Upper lobe of right lung (tissue), 1 donor: ENCODE measurements around the gene SIGLEC11. TPM values are rescaled to one million over a fixed set of nuclear protein-coding genes. Genes with fewer than 3 reads are reported as not detected.

Source experiments
- ATAC-seq: fragments of 200-7000 bp; cut with Tn5 transposase; one replicate; pipeline ENCODE4 v1.9.1; 2020; ENCODE audit warnings: mild to moderate bottlenecking, moderate library complexity
- DNase-seq: peaks from one replicate; pipeline ENCODE4 v3.0.0-alpha.2; 2020
- H3K27ac ChIP-seq: fragments of 200-600 bp; one replicate; pipeline ENCODE4 v1.8.0; 2022
- H3K27me3 ChIP-seq: fragments of 200-600 bp; one replicate; pipeline ENCODE4 v1.8.0; 2022; ENCODE audit warnings: mild to moderate bottlenecking
- H3K36me3 ChIP-seq: fragments of 200-600 bp; one replicate; pipeline ENCODE4 v1.8.0; 2022
- H3K4me1 ChIP-seq: fragments of 200-600 bp; one replicate; pipeline ENCODE4 v1.8.0; 2022
- H3K4me3 ChIP-seq: fragments of 200-600 bp; one replicate; pipeline ENCODE4 v1.8.0; 2022; ENCODE audit warnings: mild to moderate bottlenecking
- H3K9me3 ChIP-seq: fragments of 200-600 bp; one replicate; pipeline ENCODE4 v1.8.0; 2022
- intact Hi-C: fragments of 100-400 bp; cut with DNase I; formaldehyde crosslinking; loops from one replicate; pipeline ENCODE4 v1.11.0; 2022
- total RNA-seq: library from RNA; stranded (reverse); fragmentation: NEBNext Ultra II Directional; extraction: Animal tissue kit (Norgen Biotek cat#: 25700); gene quantifications from one replicate; pipeline ENCODE4 v1.2.1, GENCODE V29; 2021
- TF ChIP-seq, protein P1 (sequence below): fragments of 200-600 bp; IDR thresholded peaks from one replicate; pipeline ENCODE4 v1.8.0; 2022; ENCODE audit warnings: antibody characterized with exemption
- donor health status: DM: no; HTN: yes; CAD: no; lungs with severe emphysema.

Gene SIGLEC11
- total RNA-seq, 1 donor from 2014 or later, result 2.5 TPM

DNA sequence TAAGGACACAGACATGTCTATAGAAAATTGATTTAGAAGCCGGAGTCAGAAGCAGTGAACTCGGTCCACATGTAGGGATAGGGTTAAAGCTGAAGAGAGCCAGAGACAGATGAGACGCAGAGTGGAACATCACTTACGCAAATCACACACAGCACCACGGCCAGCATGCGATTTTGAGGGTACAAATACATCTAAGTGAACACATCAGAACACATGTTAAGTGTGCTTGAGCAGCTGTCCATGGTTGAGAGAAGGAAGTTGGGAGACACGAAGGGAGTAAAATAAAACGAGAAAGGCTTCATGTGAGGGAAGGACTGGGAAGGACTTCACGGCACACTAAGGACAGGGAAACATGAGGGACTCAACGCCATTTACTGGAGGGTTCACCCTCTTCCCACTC, 25.4 kb upstream of the SIGLEC11 start:
- H3K4me1 ChIP-seq, result no peaks in the 10 kb centered on the region
- no peak overlapping the region for H3K4me3 ChIP-seq
- H3K27ac ChIP-seq, result no peak overlapping the region
- intact Hi-C loops, result no loop called here
- peaks cover 68% of the 10 kb centered on the region for H3K36me3 ChIP-seq
- DNase-seq (no peak), ATAC-seq (no peak)
- no peaks in the 10 kb centered on the region for H3K27me3 ChIP-seq
- H3K9me3 ChIP-seq, result no peaks in the 10 kb centered on the region
- TF ChIP-seq, protein P1, sequence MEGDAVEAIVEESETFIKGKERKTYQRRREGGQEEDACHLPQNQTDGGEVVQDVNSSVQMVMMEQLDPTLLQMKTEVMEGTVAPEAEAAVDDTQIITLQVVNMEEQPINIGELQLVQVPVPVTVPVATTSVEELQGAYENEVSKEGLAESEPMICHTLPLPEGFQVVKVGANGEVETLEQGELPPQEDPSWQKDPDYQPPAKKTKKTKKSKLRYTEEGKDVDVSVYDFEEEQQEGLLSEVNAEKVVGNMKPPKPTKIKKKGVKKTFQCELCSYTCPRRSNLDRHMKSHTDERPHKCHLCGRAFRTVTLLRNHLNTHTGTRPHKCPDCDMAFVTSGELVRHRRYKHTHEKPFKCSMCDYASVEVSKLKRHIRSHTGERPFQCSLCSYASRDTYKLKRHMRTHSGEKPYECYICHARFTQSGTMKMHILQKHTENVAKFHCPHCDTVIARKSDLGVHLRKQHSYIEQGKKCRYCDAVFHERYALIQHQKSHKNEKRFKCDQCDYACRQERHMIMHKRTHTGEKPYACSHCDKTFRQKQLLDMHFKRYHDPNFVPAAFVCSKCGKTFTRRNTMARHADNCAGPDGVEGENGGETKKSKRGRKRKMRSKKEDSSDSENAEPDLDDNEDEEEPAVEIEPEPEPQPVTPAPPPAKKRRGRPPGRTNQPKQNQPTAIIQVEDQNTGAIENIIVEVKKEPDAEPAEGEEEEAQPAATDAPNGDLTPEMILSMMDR, result no peak

- Histone ChIP-seq H3K9me3 (no peaks in the 10 kb centered on the region), H3K4me3 (no peak overlapping the region), H3K36me3 (peaks cover 68% of the 10 kb centered on the region), H3K27ac (no peak overlapping the region), H3K4me1 (no peaks in the 10 kb centered on the region), H3K27me3 (no peaks in the 10 kb centered on the region)
- intact Hi-C loops, result no loop called here
- TF ChIP-seq, protein P1, result no peak
- ATAC-seq (no peak), DNase-seq (no peak)
Measured at GRCh38 chr19:49985871-49986270, 24.9 kb upstream of the SIGLEC11 start.

DNA sequence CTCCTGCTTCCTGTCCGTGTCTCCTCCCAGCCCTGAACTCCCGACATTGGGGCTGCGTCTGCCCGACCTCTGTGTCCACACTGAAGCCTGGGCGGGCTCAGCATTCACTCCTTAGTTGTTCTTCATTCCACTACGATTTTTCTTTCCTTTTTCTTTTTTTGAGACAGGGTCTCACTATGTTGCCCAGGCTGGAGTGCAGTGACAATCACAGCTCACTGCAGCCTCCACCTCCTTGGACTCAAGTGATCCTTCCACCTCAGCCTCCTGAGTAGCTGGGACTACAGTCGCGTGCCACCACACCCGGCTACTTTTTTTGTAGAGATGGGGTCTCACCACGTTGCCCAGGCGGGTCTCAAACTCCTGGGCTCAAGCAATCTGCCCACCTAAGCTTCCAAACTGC, 23.5 kb upstream of the SIGLEC11 start:
- DNase-seq, result no peak
- Histone ChIP-seq H3K27ac (no peak overlapping the region), H3K4me1 (no peaks in the 10 kb centered on the region), H3K9me3 (no peaks in the 10 kb centered on the region), H3K4me3 (no peak overlapping the region), H3K27me3 (no peaks in the 10 kb centered on the region), H3K36me3 (peaks cover 64% of the 10 kb centered on the region)
- TF ChIP-seq, protein P1, result no peak
- no peak for ATAC-seq
- intact Hi-C loops, result loop anchor here (5.0 kb wide), 1 partner anchor 47 kb away; no protein-coding TSS in a partner anchor

DNA sequence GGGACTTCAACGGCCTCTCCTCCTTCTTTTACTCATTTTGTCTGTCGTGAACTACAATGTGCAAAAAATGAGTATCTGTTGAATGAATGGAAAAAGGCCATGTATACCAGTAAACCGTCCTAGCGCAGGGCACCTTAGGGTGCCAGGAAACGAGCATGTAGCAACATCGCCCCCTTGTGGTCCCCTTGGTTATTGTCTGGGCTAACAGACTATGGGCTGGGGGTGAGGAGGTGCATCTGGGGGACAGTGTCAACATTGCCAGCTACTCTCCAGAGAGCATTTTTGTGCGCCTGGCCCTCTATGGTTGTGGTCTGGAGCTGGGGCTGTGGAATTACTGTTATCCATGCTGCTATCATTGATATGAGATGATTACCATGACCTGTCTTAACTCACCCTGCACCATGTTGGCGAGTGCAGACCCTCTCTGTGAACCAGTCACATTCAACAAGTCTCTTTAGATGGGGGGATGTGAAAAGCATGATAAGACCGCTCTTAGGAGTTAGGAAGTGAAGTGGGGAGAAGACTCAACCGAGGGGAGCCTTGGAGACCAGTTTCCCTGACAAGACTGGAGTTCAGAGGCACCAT, 22.8 kb upstream of the SIGLEC11 start:
- TF ChIP-seq, protein P1, result peak; percentile 86
- H3K27me3 ChIP-seq, result no peaks in the 10 kb centered on the region
- H3K4me3 ChIP-seq, result no peak overlapping the region
- no peaks in the 10 kb centered on the region for H3K4me1 ChIP-seq
- intact Hi-C loops, result loop anchor here (5.0 kb wide), 1 partner anchor 46 kb away; no protein-coding TSS in a partner anchor
- H3K9me3 ChIP-seq, result no peaks in the 10 kb centered on the region
- DNase-seq, result no peak
- peaks cover 64% of the 10 kb centered on the region for H3K36me3 ChIP-seq
- no peak overlapping the region for H3K27ac ChIP-seq
- peak; percentile 70 for ATAC-seq

GRCh38 chr19:49981603-49982593, 20.9 kb upstream of the SIGLEC11 start:
- H3K27ac ChIP-seq, result no peak overlapping the region
- no peaks in the 10 kb centered on the region for H3K4me1 ChIP-seq
- H3K27me3 ChIP-seq, result no peaks in the 10 kb centered on the region
- H3K4me3 ChIP-seq, result no peak overlapping the region
- intact Hi-C loops, result loop anchor here (5.0 kb wide), 1 partner anchor 45 kb away; no protein-coding TSS in a partner anchor
- DNase-seq, result no peak
- ATAC-seq, result no peak
- H3K9me3 ChIP-seq, result no peaks in the 10 kb centered on the region
- H3K36me3 ChIP-seq, result peaks cover 69% of the 10 kb centered on the region
- TF ChIP-seq, protein P1, result no peak
